Fibroblast of villous mesenchyme (primary cell): Measurements from ENCODE around the gene C15orf62. TPM values are rescaled to one million over a fixed set of nuclear protein-coding genes. Genes with fewer than 3 reads are reported as not detected.

Experiments used
- DNase-seq: peaks from one replicate; pipeline ENCODE4 v3.0.0-alpha.2; 2010; ENCODE audit warnings: low read depth
- H3K4me3 ChIP-seq: 2 replicates; pipeline ENCODE4 v1.5.1; 2011; ENCODE audit warnings: low read depth, mild to moderate bottlenecking, low read length
- total RNA-seq: library from RNA; depleted of rRNA; stranded (reverse); fragments of >200 nt; gene quantifications from 2 replicates; pipeline ENCODE4 v1.2.3, GENCODE V29; 2012
- TF ChIP-seq, protein P1 (sequence below): IDR thresholded peaks from 2 replicates; pipeline ENCODE4 v1.5.1; 2012; ENCODE audit warnings: low read depth, mild to moderate bottlenecking, low read length; ENCODE audit not compliant: insufficient read depth

Gene C15orf62
- total RNA-seq, 1 donor = not detected

- no peak overlapping the region for H3K4me3 ChIP-seq
- TF ChIP-seq, protein P1, sequence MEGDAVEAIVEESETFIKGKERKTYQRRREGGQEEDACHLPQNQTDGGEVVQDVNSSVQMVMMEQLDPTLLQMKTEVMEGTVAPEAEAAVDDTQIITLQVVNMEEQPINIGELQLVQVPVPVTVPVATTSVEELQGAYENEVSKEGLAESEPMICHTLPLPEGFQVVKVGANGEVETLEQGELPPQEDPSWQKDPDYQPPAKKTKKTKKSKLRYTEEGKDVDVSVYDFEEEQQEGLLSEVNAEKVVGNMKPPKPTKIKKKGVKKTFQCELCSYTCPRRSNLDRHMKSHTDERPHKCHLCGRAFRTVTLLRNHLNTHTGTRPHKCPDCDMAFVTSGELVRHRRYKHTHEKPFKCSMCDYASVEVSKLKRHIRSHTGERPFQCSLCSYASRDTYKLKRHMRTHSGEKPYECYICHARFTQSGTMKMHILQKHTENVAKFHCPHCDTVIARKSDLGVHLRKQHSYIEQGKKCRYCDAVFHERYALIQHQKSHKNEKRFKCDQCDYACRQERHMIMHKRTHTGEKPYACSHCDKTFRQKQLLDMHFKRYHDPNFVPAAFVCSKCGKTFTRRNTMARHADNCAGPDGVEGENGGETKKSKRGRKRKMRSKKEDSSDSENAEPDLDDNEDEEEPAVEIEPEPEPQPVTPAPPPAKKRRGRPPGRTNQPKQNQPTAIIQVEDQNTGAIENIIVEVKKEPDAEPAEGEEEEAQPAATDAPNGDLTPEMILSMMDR = no peak
- no peak for DNase-seq
These were observed 33.2 kb upstream of the C15orf62 start for GRCh38 chr15:40736575-40736974.

DNA sequence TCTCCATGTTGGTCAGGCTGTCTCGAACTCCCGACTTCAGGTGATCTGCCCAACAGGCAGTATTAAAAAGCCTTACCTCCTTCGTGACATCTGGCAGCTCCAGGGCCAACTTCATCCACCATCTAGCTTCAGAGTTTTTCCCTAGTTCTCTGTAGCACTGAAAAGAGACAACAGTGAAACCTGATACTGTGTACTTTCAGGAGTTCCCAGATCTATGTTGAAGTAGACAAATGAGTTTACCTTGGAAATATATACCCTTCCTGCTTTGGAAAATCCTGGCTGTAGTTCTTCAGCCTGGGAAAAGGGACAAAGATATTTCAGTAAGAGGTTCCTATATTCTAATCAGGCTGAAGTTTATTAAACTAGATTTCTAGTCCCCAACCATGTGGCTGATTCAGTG lies 32.7 kb upstream of the C15orf62 start:
- no peak overlapping the region for H3K4me3 ChIP-seq
- no peak for DNase-seq
- TF ChIP-seq, protein P1 = no peak

GRCh38 chr15:40739047-40739446 lies 30.7 kb upstream of the C15orf62 start:
- TF ChIP-seq, protein P1 = no peak
- no peak overlapping the region for H3K4me3 ChIP-seq
- no peak for DNase-seq

- no peak for DNase-seq
- TF ChIP-seq, protein P1 = no peak
- H3K4me3 ChIP-seq = no peak overlapping the region
These were observed 29.9 kb upstream of the C15orf62 start for GRCh38 chr15:40739854-40740253.

- TF ChIP-seq, protein P1 = no peak
- H3K4me3 ChIP-seq = no peak overlapping the region
- DNase-seq = no peak
These were observed 26.3 kb upstream of the C15orf62 start for GRCh38 chr15:40743485-40743901.

DNA sequence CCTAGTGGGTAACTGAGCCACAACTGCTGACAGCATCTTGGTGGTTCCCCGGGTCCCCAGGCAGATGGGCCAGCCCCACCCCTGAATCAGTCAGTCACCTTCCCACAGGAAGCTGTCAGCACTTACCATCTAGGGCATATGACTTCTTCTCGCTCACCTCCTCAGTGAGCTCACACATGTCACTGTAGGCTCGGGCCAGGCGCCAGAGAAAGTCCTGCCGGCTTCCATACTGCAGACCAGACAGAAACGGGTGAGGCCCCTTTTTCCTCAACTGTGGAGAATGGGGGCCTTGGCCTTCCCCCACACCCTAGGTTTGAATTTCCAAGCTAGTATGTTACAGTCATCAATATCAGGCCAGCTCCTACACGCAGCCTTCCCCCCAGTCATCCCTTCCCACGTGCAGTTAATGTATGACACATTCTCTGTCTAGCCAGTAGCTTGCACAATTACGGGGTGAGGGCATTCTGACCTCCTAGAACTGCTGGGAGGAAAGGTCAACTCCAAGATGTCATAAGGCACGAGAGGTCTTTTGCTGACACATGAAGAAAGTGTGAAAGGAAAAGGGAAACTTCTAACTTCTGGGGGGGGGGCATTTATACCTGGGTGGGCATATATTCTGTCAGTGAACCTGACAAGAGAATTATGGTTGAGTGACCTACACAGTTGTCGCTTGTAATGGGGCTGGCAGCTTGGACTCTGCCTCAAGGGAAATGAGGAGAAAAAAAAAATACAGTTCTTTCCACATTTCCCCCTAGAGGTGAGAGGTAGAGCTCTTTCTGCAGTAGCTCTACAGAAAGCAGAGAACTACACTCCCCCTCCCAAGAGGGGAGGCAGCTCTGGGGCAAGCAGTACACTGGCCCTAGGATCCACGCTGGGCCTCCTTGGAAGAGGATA lies 25.6 kb upstream of the C15orf62 start:
- peak; percentile 90 for DNase-seq
- TF ChIP-seq, protein P1 = peak; percentile 9
- H3K4me3 ChIP-seq = no peak overlapping the region
